PFSK-1 (cell line): ENCODE data around the gene HOXA6.

Source experiments
- FOXP2 ChIP-seq: optimal IDR thresholded peaks from 2 replicates; pipeline ENCODE3; 2011; ENCODE audit warnings: borderline replicate concordance, control low read depth, inconsistent platforms; ENCODE audit not compliant: insufficient read depth; ENCODE audit errors: extremely low read length, extremely low read depth
- POLR2AphosphoS5 ChIP-seq: IDR thresholded peaks from 2 replicates; pipeline ENCODE4 v1.6.1; 2012; ENCODE audit warnings: low read depth, mild to moderate bottlenecking, control low read depth, low read length, moderate library complexity
- REST ChIP-seq, 2 experiments: IDR thresholded peaks; 2 replicates each; pipeline versions ENCODE4 v1.6.1 to v1.8.0; 2011 to 2012; ENCODE audit warnings: low read depth in 2 of 2, low read length in 2 of 2, control low read depth in 1 of 2, inconsistent platforms in 1 of 2, mild to moderate bottlenecking in 1 of 2, moderate library complexity in 1 of 2; ENCODE audit not compliant: insufficient read depth in 1 of 2
- SIN3A ChIP-seq: IDR thresholded peaks from 2 replicates; pipeline ENCODE4 v1.6.1; 2012; ENCODE audit warnings: mild to moderate bottlenecking, low read length, moderate library complexity, borderline replicate concordance; ENCODE audit not compliant: insufficient read depth
- TAF1 ChIP-seq: IDR thresholded peaks from 2 replicates; pipeline ENCODE4 v1.6.1; 2012; ENCODE audit warnings: low read length, control low read depth, borderline replicate concordance; ENCODE audit not compliant: insufficient read depth

The HOXA6 gene

DNA sequence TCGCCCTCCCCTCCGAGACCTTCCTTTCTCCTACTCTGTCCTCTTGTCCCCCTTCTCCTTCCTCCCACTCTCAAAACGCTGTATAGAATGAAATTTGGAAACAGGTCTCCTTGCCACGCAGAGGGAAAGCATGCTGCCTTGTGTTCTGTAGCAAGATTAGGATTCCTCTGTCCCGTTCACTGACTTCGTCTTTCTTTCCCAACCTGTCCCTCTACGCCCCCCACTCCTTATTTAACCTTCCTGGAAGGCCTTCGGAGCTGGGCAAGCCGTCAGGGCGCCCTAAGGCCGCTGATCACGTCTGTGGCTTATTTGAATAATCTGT, 16.4 kb upstream of the HOXA6 start:
- TF ChIP-seq REST (IDR thresholded peaks at IDR 0.05; ENCODE audit: insufficient read depth in 1 of 2, low read depth in 2 of 2, low read length in 2 of 2) (no peak), POLR2AphosphoS5 (no peak), SIN3A (no peak), FOXP2 (no peak), TAF1 (no peak)

GRCh38 chr7:27163288-27164044, 15.9 kb upstream of the HOXA6 start:
- no peak for TF ChIP-seq SIN3A
- TF ChIP-seq TAF1, result no peak
- TF ChIP-seq POLR2AphosphoS5, result no peak
- no peak for TF ChIP-seq REST (IDR thresholded peaks at IDR 0.05; ENCODE audit: insufficient read depth in 1 of 2, low read depth in 2 of 2, low read length in 2 of 2)
- no peak for TF ChIP-seq FOXP2

DNA sequence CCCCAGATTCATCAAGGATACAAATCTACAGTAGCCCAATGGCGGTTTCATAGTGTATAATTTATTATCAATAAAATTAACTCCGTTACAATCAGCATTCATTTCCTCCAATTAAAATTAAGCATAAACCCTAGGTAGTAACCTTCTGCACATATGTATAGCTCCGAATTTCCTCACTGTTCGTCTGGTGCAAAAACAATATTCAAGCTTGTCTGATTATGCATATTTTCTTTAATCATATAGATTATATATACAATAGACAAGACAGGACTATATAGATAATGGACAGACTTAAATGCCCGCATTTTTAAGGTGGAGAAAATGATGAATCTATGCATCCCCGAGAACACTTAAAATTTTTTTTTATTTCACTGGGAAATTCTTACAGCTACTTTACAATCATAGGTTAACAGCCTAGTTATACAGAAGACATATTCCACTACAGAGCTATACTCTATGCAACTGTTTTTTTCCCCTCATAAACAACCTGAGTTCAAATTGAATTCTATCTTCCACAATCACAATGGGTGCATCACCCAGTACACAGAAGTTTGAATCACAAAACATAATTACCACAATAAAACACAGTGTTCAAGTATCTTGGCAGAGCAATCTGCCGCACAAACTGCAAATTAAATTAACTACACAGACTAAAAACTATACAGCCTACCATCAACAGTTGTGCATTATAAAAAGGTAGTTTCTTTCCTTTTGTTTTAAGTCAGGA, 15.2 kb upstream of the HOXA6 start:
- no peak for TF ChIP-seq FOXP2
- no peak for TF ChIP-seq SIN3A
- no peak for TF ChIP-seq POLR2AphosphoS5
- no peak for TF ChIP-seq REST (IDR thresholded peaks at IDR 0.05; ENCODE audit: insufficient read depth in 1 of 2, low read depth in 2 of 2, low read length in 2 of 2)
- no peak for TF ChIP-seq TAF1

DNA sequence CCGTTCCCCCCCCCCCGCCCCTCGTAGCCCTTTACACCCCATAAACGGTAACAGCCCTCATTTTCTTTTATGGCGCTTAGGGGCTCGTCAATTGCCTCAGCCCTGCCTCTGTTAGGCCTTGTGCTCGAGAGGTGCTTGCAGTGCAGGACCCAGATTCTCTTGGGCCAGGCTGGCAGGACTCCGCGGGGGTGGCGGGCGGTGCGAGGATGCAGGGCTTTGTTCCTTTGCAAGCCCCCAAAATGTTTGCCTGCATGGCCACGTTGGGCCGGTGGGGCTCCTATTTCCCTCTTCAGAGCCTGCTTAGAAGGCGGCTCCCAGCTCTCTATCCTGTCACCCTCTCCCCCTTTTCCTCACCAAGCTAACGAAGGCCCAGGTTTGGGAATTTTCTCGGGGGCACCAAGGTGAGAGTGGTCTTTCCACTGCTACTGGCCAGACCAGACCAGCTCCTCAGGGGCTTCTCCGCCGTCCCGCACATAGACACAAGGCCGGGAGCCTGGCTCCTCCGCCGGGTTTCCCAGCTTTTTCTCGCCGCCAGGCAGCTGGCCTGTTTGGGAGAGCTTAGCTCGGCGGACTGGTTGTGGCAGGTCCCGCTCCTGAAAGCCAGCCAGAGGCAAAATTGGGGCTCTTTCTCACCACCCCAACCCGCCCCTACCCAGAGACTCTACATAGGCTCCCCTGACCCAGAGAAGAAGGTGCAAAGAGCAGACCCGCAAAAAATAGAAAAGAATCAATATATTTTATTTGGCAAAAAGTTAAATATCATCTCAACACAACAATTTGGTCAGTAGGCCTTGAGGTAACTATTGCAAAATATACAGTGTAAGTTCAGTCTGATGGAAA, 14.4 kb upstream of the HOXA6 start:
- TF ChIP-seq FOXP2 (no peak), REST (IDR thresholded peaks at IDR 0.05; ENCODE audit: insufficient read depth in 1 of 2, low read depth in 2 of 2, low read length in 2 of 2) (no peak), TAF1 (no peak), POLR2AphosphoS5 (no peak), SIN3A (no peak)
